GM19452 (cell line): ENCODE data around the gene CABP7.

Experiments
- ATAC-seq: cut with Tn5 transposase; IDR thresholded peaks from one replicate; pipeline ENCODE4 v1.9.1; 2021; ENCODE audit not compliant: unreplicated experiment

Gene CABP7

GRCh38 chr22:29719899-29720645, at the start of gene CABP7:
Gene CABP7, plus strand, starts transcription at chr22:29720003. Its CDS starts 422 bp downstream, at chr22:29720425.
- ATAC-seq = no peak

DNA sequence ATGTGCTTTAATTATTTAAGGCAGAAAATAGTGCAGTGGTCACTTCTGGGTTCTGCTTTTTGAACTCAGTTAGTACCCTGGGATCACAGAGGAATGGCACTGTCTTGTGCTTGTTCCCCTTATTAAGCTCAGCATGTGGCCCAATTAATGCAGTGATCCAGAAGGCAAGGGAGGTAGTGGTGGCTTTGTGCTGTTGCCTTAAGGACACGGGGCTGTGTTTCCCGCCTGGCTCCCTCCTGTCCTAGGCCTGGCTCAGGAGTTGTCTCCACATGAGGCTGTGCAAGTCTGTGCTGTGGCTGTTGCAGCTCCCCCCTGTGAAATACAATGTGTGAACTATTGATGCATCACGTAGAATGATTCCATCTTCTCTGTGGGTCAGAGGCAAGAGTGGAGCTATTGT, 49.2 kb upstream of the CABP7 start:
- ATAC-seq = no peak

DNA sequence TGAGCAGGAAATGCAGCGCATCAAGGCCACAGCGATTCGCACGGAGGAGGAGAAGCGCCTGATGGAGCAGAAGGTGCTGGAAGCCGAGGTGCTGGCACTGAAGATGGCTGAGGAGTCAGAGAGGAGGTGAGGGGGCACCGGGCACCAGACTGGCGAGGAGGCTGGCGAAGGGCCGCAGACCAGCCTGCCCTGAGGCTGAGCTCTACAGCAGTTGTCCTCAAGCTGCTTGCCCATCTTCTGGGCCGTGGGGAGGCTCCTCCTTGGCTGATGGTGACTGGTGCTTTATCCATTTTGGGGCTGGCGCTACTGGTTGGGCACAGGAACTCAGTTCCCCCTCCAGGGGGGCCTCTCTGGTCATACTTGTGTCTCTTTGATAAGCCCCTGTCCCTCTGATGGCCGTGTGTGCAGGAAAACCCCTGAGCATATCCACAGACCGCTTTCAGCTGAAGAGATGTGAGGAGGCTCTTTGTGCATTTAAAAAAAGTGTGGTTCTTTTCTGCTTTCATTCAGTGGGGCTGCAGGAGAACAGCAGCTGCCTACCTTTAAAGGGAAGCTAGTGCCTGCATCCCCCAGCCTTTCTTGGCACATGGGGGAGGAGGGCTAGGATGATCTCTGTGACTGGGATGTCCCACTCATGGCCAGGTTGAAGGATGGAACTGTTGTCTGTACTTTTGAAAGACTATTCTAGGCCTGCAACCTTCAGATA, 46.3 kb upstream of the CABP7 start:
- no peak for ATAC-seq

GRCh38 chr22:29674121-29674520, 45.7 kb upstream of the CABP7 start:
- ATAC-seq = no peak

DNA sequence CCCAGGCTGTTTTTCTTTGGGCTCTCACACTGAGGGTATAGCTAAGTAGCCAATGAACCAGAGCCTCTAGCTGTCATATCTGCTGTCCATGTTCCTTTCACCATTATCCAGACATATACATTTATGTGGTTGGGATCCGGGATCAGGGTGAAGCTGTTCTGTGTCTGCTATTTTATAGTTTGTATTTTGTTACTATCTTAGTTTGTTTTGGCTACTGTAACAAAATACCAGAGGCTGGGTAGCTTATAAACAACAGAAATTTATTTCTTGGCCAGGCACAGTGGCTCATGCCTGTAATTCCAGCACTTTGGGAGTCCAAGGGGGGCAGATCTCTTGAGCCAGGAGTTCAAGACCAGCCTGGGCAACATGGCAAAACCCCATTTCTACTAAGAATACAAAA, 40.5 kb upstream of the CABP7 start:
- no peak for ATAC-seq

GRCh38 chr22:29683536-29683935, 36.3 kb upstream of the CABP7 start:
- ATAC-seq = no peak

DNA sequence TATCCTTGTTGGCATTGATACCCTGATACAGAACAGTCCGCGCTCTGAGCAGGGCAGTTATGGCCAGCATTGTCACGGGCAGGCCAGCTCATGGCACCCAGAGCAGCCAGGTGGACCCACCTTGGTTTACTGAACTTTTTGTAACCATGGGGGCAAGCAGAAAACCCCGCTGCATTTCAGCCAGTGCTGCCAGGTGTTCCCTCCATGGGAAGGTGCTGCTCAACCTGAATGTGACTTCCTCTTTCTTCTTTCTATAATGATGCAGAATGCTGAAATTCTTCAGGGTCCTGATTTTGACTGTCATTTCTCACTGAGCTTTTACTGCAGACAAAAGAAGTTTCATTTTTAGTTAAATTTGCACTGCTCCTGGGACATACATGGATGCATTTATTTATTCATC, 35.6 kb upstream of the CABP7 start:
- ATAC-seq = no peak

DNA sequence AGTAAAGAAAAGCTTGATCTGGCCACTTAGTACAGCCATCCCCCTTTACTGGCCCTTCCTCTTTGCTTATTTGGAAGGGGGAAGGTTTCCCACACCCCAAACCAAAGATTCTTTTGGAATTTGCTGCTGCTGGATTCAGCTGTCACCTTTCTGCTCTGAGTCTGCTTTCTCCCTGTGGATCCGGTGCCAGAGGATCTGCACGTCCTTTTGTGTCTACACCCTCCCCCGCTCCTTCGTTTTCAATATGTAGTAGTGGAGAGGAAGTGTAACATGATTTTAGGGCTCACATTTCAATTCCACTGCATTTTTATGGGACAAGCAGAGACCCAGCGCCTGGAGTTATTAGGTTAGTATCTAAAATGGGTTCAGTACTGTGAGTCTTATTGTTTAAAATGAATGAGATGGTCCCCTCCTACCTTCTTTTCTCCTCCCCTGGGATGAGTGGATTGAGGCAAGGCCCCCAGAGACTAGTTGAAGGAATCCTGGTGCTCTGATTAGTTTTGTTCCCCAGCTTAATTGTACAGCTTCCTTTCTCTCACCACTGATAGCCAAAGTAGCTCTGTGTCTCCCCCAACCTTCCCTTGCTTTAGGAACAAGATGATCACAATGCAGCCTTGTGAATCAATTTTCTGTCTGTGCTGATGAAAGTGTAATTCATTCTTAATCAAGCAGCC, 30.5 kb upstream of the CABP7 start:
- ATAC-seq = no peak

DNA sequence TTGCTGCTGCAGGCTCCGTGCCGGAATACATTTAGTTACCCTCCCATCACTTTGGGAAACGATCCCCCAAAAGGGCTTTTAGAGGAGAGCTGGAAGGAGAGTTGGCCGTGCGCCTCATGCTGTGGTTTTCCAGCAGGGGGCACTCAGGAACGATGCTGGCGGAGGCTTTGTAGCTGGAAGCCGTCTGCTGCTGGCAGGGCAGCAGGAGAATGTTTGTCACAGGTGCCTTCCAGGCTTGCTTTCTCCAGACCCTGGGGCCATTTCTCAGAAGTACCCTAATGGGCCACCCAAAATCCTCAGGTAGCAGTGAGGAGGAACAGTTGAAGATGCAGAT, 30.0 kb upstream of the CABP7 start:
- ATAC-seq = no peak

- ATAC-seq = no peak
These were observed 29.3 kb upstream of the CABP7 start for GRCh38 chr22:29690476-29690875.

GRCh38 chr22:29691636-29692326, 28.0 kb upstream of the CABP7 start:
- ATAC-seq = no peak

DNA sequence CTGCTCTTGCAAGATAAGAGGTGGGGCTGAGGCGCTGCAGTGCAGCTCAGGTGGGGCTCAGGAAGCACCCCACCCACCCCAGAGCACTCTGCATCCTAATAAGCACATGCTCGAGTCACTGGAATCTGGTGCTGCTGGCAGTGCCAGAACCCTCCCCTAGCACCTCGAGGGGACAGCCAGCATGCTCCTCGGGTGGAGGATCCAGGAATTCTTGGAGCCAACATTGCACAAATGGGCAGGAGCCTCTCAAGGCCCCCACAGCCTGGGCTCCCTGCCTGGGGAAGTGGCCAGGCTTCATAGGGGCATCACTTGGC, 27.5 kb upstream of the CABP7 start:
- ATAC-seq = no peak

GRCh38 chr22:29693161-29693560, 26.6 kb upstream of the CABP7 start:
- ATAC-seq = no peak

GRCh38 chr22:29693671-29694070, 26.1 kb upstream of the CABP7 start:
- ATAC-seq = no peak

DNA sequence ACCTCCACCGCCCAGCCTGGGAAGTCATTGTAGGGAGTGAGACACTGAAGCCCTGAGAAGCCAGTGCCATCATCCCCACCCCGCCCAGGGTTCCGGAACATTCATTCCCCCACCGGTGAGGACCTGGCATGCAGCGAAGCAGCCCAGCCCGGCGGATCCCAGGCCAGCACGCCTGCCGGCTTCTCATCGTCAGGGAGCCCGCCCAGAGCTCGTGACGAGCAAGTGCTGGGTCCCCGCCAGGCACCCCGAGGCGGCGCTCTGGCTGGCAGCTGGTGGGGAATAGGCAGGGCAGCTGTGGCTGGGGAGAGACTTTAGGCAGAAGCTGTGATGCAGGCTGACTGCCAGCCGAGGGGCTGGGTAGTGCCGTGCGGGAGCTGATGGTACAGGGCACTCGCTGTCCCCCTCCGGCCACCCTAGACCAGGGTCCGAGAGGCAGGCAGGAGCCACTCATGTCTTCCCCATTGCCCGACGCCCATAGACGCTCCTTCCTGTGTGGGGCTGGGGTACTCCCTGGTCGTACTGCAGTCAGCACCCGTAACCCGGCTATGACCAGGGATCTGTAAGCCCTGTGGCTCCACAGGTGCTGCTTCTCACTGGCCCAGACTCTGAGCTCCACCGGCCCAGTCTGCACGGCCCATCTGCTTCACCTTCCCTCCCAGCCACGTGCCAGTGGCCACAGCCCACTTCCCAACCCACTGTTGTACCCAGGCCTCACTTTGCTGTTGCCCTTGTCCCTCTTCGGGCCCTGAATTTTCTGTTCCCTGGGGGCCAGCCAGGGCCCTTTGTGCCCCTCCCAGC, 24.5 kb upstream of the CABP7 start:
- no peak for ATAC-seq

- no peak for ATAC-seq
These were observed 21.8 kb upstream of the CABP7 start for GRCh38 chr22:29697853-29698598.

GRCh38 chr22:29700206-29700899, 19.4 kb upstream of the CABP7 start:
- ATAC-seq = no peak

DNA sequence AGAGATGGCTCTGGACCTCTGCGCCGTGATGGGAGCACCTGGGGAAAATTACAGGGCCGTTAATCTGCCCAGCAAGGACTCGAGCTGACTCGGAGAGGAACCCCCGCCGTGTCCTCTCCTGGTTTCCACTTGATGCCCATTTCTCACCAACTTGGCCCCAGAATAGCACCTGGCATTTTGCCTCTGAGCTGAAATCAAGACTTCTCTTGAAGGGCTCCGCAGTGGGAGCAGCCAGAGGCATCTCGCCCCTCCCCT, 19.0 kb upstream of the CABP7 start:
- no peak for ATAC-seq

DNA sequence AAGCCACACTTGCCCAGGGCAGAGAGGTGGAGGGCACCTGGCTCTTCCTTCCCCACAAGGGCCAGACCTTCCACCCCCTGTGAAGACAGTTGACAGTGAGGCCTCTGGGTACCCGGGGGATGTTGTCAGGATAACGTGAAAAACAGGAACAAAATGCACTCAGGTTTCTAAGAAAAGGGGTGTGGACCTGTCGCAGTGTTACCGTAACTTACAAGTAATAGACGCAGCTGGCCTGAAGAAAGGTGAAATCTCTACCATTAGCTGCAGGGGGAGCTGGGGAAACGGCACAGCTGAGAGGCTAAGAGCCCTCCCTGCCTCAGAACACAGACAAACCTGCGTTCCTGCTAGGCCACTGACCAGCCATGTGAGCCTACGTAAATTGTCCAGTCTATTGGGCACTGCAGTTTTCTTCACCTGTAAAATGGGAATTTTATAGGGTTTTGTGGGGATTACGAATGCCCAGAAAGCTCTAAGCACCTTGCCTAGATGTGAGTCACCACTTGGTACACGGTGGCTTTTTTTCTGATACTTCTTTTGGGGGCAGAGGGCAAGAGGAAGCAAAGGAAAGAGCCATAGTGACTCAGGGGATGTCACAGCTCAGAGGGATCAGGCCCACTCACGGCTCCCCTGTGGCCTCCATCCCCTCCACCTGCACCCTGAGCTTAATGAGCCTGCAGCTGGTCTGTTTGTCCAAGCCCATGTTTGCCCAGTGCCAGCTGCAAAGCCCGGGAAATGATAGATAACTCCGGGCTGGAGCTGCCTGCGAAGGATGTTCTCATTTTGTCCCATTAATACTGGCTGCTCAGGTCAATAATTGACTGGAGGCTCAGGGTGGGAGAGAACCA, 18.4 kb upstream of the CABP7 start:
- ATAC-seq = no peak
